Measurements from ENCODE around the gene RGS13.

The RGS13 gene

GRCh38 chr1:192604979-192605620, 30.8 kb upstream of the RGS13 start:
- no peak for TF ChIP-seq CTCF (IDR thresholded peaks at IDR 0.05; ENCODE audit: low read length, missing control alignments)
- DNase-seq (ENCODE audit: low read depth) = peak; percentile 52
- no peak overlapping the region for H3K4me3 ChIP-seq (replicated peaks; ENCODE audit: low read depth, low read length)

- no peak for TF ChIP-seq CTCF (IDR thresholded peaks at IDR 0.05; ENCODE audit: low read length, missing control alignments)
- H3K4me3 ChIP-seq (replicated peaks; ENCODE audit: low read depth, low read length) = no peak overlapping the region
- DNase-seq (ENCODE audit: low read depth) = no peak
These were observed 27.3 kb upstream of the RGS13 start for GRCh38 chr1:192608671-192609070.

- DNase-seq (ENCODE audit: low read depth) = no peak
- no peak for TF ChIP-seq CTCF (IDR thresholded peaks at IDR 0.05; ENCODE audit: low read length, missing control alignments)
- H3K4me3 ChIP-seq (replicated peaks; ENCODE audit: low read depth, low read length) = no peak overlapping the region
These were observed 26.6 kb upstream of the RGS13 start for GRCh38 chr1:192609110-192610079.

- TF ChIP-seq CTCF (IDR thresholded peaks at IDR 0.05; ENCODE audit: low read length, missing control alignments) = peak; percentile 48
- H3K4me3 ChIP-seq (replicated peaks; ENCODE audit: low read depth, low read length) = no peak overlapping the region
- peak; percentile 65 for DNase-seq (ENCODE audit: low read depth)
These were observed 25.6 kb upstream of the RGS13 start for GRCh38 chr1:192610112-192610889.

- no peak for DNase-seq (ENCODE audit: low read depth)
- no peak overlapping the region for H3K4me3 ChIP-seq (replicated peaks; ENCODE audit: low read depth, low read length)
- TF ChIP-seq CTCF (IDR thresholded peaks at IDR 0.05; ENCODE audit: low read length, missing control alignments) = no peak
These were observed 20.9 kb upstream of the RGS13 start for GRCh38 chr1:192615055-192615454.

- no peak for TF ChIP-seq CTCF (IDR thresholded peaks at IDR 0.05; ENCODE audit: low read length, missing control alignments)
- H3K4me3 ChIP-seq (replicated peaks; ENCODE audit: low read depth, low read length) = no peak overlapping the region
These were observed 15.8 kb upstream of the RGS13 start for GRCh38 chr1:192620071-192620635.

More at GRCh38 chr1:192620071-192620635, 15.8 kb upstream of the RGS13 start:
- no peak for DNase-seq (ENCODE audit: low read depth)

All from fibroblast of pulmonary artery (primary cell).